Peyer's patch (tissue), 4 donors: ENCODE data around the gene RIMBP2.

Experiments
- CTCF ChIP-seq, 6 experiments: fragments of 450-650 bp in 4 of 6; fragments of 200-600 bp in 2 of 6; sonication (generic) in 1 of 6; IDR thresholded peaks; one replicate each; pipeline ENCODE4 v1.5.1; 2017 to 2019; ENCODE audit warnings: antibody characterized with exemption in 6 of 6, mild to moderate bottlenecking in 3 of 6, moderate library complexity in 1 of 6
- POLR2A ChIP-seq, 2 donors: fragments of 450-650 bp; IDR thresholded peaks; one replicate each; pipeline ENCODE4 v1.5.1; 2017; ENCODE audit warnings: antibody characterized with exemption in 2 of 2, mild to moderate bottlenecking in 2 of 2, moderate library complexity in 2 of 2

GRCh38 chr12:130707571-130707891 is 8.6 kb downstream of the RIMBP2 start:
- TF ChIP-seq CTCF (IDR thresholded peaks at IDR 0.05): no peak
- no peak for TF ChIP-seq POLR2A (IDR thresholded peaks at IDR 0.05)
